PC-9 (cell line): ENCODE measurements around the gene TMEM161A.

Experiments
- EZH2 ChIP-seq: fragments of 200-600 bp; sonication (generic); IDR thresholded peaks from 2 replicates; pipeline ENCODE4 v1.8.0; 2017; ENCODE audit warnings: antibody characterized with exemption, low read depth
- TF ChIP-seq, protein P1 (sequence below): fragments of 200-600 bp; sonication (generic); conservative IDR thresholded peaks from 2 replicates; pipeline ENCODE4 v1.6.1; 2017; ENCODE audit warnings: mixed run types, antibody characterized with exemption, mild to moderate bottlenecking, moderate library complexity

DNA sequence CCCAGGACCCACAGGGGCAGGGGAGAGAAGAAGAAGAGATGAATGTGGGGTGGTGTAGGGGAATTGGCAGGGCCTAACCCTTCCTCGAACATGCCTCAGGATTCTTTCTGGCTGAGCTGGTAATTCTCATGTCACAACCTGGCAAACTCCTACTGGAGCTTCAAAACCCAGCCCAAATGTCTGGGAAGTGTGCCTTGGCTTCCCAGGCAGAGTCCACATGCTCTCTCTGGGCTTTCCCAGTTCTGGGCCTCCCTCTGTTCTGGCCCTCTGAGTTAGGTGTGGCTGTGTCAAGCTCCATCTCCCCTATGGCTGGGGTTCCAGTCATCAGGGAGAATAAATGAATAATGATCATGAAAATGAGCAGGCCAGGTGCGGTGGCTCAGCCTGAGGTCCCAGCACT is 11.2 kb upstream of the TMEM161A start:
- TF ChIP-seq, protein P1, sequence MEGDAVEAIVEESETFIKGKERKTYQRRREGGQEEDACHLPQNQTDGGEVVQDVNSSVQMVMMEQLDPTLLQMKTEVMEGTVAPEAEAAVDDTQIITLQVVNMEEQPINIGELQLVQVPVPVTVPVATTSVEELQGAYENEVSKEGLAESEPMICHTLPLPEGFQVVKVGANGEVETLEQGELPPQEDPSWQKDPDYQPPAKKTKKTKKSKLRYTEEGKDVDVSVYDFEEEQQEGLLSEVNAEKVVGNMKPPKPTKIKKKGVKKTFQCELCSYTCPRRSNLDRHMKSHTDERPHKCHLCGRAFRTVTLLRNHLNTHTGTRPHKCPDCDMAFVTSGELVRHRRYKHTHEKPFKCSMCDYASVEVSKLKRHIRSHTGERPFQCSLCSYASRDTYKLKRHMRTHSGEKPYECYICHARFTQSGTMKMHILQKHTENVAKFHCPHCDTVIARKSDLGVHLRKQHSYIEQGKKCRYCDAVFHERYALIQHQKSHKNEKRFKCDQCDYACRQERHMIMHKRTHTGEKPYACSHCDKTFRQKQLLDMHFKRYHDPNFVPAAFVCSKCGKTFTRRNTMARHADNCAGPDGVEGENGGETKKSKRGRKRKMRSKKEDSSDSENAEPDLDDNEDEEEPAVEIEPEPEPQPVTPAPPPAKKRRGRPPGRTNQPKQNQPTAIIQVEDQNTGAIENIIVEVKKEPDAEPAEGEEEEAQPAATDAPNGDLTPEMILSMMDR, result no peak
- TF ChIP-seq EZH2, result no peak
